GM20000 (cell line): Measurements from ENCODE around the gene ADGRG2.

ENCODE experiments used
- DNase-seq: peaks from one replicate; pipeline ENCODE4 v3.0.0; 2012; ENCODE audit warnings: low spot score
- TF ChIP-seq, protein P1 (sequence below): IDR thresholded peaks from 2 replicates; pipeline ENCODE4 v1.5.1; 2012; ENCODE audit warnings: mild to moderate bottlenecking, control low read depth; ENCODE audit errors: extremely low read depth, missing control alignments

The ADGRG2 gene

GRCh38 chrX:18946157-18946556 is 176.1 kb downstream of the ADGRG2 start:
- no peak for DNase-seq

DNA sequence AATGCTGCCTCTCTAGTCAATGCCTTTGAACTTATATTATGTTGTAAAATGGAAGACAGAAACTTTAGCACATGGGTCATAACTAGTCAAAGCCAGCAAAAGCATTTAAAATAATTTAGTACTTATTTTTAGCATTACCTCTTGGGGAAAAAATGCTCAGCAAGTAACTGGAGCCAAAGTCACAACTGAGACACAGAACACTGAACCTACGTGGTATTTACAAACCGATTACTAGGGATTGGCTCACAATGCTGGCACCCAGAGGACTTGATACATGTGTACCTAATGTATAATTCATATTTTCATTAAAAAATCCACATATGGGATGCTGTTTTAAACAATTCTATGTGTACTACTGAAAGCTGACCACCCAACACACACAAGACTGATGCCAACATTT is 176.8 kb downstream of the ADGRG2 start:
- DNase-seq = no peak
- TF ChIP-seq, protein P1, sequence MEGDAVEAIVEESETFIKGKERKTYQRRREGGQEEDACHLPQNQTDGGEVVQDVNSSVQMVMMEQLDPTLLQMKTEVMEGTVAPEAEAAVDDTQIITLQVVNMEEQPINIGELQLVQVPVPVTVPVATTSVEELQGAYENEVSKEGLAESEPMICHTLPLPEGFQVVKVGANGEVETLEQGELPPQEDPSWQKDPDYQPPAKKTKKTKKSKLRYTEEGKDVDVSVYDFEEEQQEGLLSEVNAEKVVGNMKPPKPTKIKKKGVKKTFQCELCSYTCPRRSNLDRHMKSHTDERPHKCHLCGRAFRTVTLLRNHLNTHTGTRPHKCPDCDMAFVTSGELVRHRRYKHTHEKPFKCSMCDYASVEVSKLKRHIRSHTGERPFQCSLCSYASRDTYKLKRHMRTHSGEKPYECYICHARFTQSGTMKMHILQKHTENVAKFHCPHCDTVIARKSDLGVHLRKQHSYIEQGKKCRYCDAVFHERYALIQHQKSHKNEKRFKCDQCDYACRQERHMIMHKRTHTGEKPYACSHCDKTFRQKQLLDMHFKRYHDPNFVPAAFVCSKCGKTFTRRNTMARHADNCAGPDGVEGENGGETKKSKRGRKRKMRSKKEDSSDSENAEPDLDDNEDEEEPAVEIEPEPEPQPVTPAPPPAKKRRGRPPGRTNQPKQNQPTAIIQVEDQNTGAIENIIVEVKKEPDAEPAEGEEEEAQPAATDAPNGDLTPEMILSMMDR = no peak

More at GRCh38 chrX:18946157-18946556, 176.1 kb downstream of the ADGRG2 start:
- TF ChIP-seq, protein P1 = no peak

DNA sequence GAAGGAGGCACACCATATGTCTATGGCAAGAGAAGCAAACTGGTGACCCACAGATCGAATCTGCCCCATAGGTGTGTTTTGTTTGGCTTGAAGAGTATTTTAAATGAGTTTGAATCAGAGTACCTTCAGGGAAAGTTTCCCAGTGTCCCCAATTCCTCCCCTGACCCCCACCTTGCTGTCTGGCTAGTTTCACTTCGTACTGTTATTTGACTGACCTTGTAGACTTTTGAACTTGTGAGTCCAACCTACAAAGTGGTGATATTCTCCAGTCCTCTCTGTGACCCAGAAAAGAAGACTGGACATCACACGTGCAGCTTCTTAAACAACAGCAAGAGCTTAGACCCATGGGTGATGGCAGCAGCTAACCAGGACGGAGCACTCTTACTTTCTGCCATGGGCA is 177.8 kb downstream of the ADGRG2 start:
- TF ChIP-seq, protein P1 = no peak
- no peak for DNase-seq

DNA sequence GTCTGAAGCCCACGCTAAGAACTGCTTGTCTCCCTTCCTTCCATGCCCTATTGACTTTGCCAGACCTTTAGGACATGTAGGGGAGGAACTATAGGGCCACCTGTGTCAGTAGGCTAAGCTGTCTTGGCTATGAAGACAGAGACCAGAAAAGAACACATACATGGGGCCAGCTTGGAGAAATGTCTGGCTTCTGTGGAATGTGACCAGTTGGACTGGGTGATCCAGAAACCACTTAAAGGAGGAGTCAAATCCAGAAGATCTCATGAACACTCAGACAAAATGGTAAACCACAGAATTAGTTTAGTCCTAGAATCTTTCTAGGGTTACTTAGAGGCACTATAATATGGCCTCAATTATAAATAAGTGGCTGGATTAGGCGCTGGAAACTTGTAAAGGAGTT is 180.4 kb downstream of the ADGRG2 start:
- TF ChIP-seq, protein P1 = no peak

More for the DNA sequence above, 180.4 kb downstream of the ADGRG2 start:
- DNase-seq = no peak
